Measurements from ENCODE around the gene PHC1. TPM values are rescaled to one million over a fixed set of nuclear protein-coding genes. Genes with fewer than 3 reads are reported as not detected.
"Not testable (repeated sequence)": the region's sequence is repeated elsewhere in the genome, so short reads cannot be mapped to it uniquely, and the experiment has no call there.

The PHC1 gene
- polyA plus RNA-seq, 2 donors, result 12.0 to 24.4 TPM

GRCh38 chr12:8917751-8918150, 3.4 kb downstream of the PHC1 start:
- Histone ChIP-seq H3K36me3 (ENCODE audit: control insufficient read depth in 2 of 2, insufficient read depth in 2 of 2, low read length in 1 of 2) (peaks cover 4 to 8% of the 10 kb centered on the region in 2 donors), H3K9me3 (ENCODE audit: control insufficient read depth in 2 of 2, insufficient read depth in 1 of 2, low read depth in 1 of 2, low read length in 1 of 2) (no peaks in the 10 kb centered on the region), H3K4me3 (ENCODE audit: low read depth in 1 of 2, low read length in 2 of 2) (no peak overlapping the region), H3K4me1 (ENCODE audit: control insufficient read depth in 2 of 2, insufficient read depth in 2 of 2, low read length in 1 of 2) (peaks cover 0 to 3% of the 10 kb centered on the region in 2 donors), H3K27ac (ENCODE audit: low read depth in 2 of 2, low read length in 1 of 2) (no peak overlapping the region), H3K27me3 (ENCODE audit: control insufficient read depth in 1 of 2, insufficient read depth in 2 of 2, low read length in 2 of 2) (no peaks in the 10 kb centered on the region)
- WGBS, 2 donors, result 68 to 78% methylated on average over 1 of the region's 1 CpG

- H3K4me1 ChIP-seq (ENCODE audit: control insufficient read depth in 2 of 2, insufficient read depth in 2 of 2, low read length in 1 of 2); H3K36me3 ChIP-seq (ENCODE audit: control insufficient read depth in 2 of 2, insufficient read depth in 2 of 2, low read length in 1 of 2); H3K4me3 ChIP-seq (ENCODE audit: low read depth in 1 of 2, low read length in 2 of 2); H3K27ac ChIP-seq (ENCODE audit: low read depth in 2 of 2, low read length in 1 of 2); H3K27me3 ChIP-seq (ENCODE audit: control insufficient read depth in 1 of 2, insufficient read depth in 2 of 2, low read length in 2 of 2); H3K9me3 ChIP-seq (ENCODE audit: control insufficient read depth in 2 of 2, insufficient read depth in 1 of 2, low read depth in 1 of 2, low read length in 1 of 2): not testable (repeated sequence)
- 86 to 94% methylated on average over 4 of the region's 4 CpGs for WGBS, 2 donors
Measured at GRCh38 chr12:8919643-8920042, 5.3 kb downstream of the PHC1 start.

DNA sequence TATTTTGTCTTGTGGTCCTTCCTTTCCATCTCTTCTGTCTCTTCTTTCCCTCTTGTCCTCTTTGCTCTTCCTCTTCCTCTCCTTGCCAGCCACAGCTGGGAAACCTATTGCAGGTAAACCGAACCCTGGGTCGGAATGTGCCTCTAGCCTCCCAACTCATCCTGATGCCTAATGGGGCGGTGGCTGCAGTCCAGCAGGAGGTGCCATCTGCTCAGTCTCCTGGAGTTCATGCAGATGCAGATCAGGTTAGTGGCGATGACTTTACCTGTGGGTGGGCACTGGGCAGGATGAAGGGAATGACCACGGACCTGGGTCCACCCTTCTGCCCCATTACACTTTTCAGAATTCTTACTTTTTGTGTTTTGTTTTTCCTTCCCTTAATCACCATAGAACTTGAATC, 8.2 kb downstream of the PHC1 start:
- Histone ChIP-seq H3K9me3 (ENCODE audit: control insufficient read depth in 2 of 2, insufficient read depth in 1 of 2, low read depth in 1 of 2, low read length in 1 of 2) (no peaks in the 10 kb centered on the region), H3K4me3 (ENCODE audit: low read depth in 1 of 2, low read length in 2 of 2) (no peak overlapping the region), H3K36me3 (ENCODE audit: control insufficient read depth in 2 of 2, insufficient read depth in 2 of 2, low read length in 1 of 2) (peaks cover 4 to 8% of the 10 kb centered on the region in 2 donors), H3K27me3 (ENCODE audit: control insufficient read depth in 1 of 2, insufficient read depth in 2 of 2, low read length in 2 of 2) (no peaks in the 10 kb centered on the region), H3K27ac (ENCODE audit: low read depth in 2 of 2, low read length in 1 of 2) (no peak overlapping the region), H3K4me1 (ENCODE audit: control insufficient read depth in 2 of 2, insufficient read depth in 2 of 2, low read length in 1 of 2) (no peaks in the 10 kb centered on the region)
- 96% methylated on average over 5 of the region's 5 CpGs for WGBS, 2 donors

GRCh38 chr12:8930655-8931323, 16.5 kb downstream of the PHC1 start:
- not testable (repeated sequence) for H3K27ac ChIP-seq (ENCODE audit: low read depth in 2 of 2, low read length in 1 of 2); H3K4me1 ChIP-seq (ENCODE audit: control insufficient read depth in 2 of 2, insufficient read depth in 2 of 2, low read length in 1 of 2); H3K4me3 ChIP-seq (ENCODE audit: low read depth in 1 of 2, low read length in 2 of 2); H3K27me3 ChIP-seq (ENCODE audit: control insufficient read depth in 1 of 2, insufficient read depth in 2 of 2, low read length in 2 of 2); H3K9me3 ChIP-seq (ENCODE audit: control insufficient read depth in 2 of 2, insufficient read depth in 1 of 2, low read depth in 1 of 2, low read length in 1 of 2); H3K36me3 ChIP-seq (ENCODE audit: control insufficient read depth in 2 of 2, insufficient read depth in 2 of 2, low read length in 1 of 2)
- WGBS, 2 donors, result 77 to 88% methylated on average over 4 of the region's 4 CpGs

GRCh38 chr12:8932464-8932863, 18.2 kb downstream of the PHC1 start:
- H3K27me3 ChIP-seq (ENCODE audit: control insufficient read depth in 1 of 2, insufficient read depth in 2 of 2, low read length in 2 of 2); H3K36me3 ChIP-seq (ENCODE audit: control insufficient read depth in 2 of 2, insufficient read depth in 2 of 2, low read length in 1 of 2); H3K27ac ChIP-seq (ENCODE audit: low read depth in 2 of 2, low read length in 1 of 2); H3K4me3 ChIP-seq (ENCODE audit: low read depth in 1 of 2, low read length in 2 of 2); H3K4me1 ChIP-seq (ENCODE audit: control insufficient read depth in 2 of 2, insufficient read depth in 2 of 2, low read length in 1 of 2); H3K9me3 ChIP-seq (ENCODE audit: control insufficient read depth in 2 of 2, insufficient read depth in 1 of 2, low read depth in 1 of 2, low read length in 1 of 2): not testable (repeated sequence)
- 88 to 93% methylated on average over 2 to 3 of the region's 3 CpGs for WGBS, 2 donors

DNA sequence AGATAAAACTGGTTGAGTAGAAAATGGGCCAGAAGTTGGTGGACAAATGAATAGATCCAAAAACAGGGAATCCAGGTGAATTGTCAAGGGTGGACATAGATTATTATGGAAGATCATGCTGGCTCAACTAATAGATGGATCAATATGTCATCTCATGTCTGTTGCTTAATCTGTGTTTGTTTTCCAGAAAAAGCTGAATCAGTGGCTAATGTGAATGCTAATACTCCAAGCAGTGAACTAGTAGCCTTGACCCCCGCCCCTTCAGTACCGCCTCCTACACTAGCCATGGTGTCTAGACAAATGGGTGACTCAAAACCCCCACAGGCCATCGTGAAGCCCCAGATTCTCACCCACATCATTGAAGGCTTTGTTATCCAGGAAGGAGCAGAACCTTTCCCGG, 19.8 kb downstream of the PHC1 start:
- peaks cover 9 to 14% of the 10 kb centered on the region in 2 donors for H3K36me3 ChIP-seq (ENCODE audit: control insufficient read depth in 2 of 2, insufficient read depth in 2 of 2, low read length in 1 of 2)
- not testable (repeated sequence) for H3K4me1 ChIP-seq (ENCODE audit: control insufficient read depth in 2 of 2, insufficient read depth in 2 of 2, low read length in 1 of 2); H3K27ac ChIP-seq (ENCODE audit: low read depth in 2 of 2, low read length in 1 of 2); H3K4me3 ChIP-seq (ENCODE audit: low read depth in 1 of 2, low read length in 2 of 2); H3K9me3 ChIP-seq (ENCODE audit: control insufficient read depth in 2 of 2, insufficient read depth in 1 of 2, low read depth in 1 of 2, low read length in 1 of 2); H3K27me3 ChIP-seq (ENCODE audit: control insufficient read depth in 1 of 2, insufficient read depth in 2 of 2, low read length in 2 of 2)
- WGBS, 2 donors, result 90 to 95% methylated on average over 4 of the region's 4 CpGs

DNA sequence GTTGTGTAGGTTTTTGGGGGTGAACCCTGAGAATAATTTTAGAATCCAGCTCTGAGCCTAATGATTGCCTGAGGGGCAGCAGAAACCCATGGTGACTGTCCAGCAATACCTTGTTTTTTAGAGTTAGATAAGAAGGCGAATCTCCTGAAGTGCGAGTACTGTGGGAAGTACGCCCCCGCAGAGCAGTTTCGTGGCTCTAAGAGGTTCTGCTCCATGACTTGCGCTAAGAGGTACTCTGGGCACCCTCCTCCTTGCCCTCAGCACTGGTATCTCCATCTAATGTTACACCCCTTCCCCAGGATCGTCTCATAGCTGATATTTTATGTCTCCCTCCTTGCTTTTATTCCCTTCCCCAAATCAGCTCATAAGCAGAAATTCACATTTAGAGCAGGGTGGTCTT, 22.4 kb downstream of the PHC1 start:
- 95% methylated on average over 7 of the region's 7 CpGs for WGBS, 2 donors
- no peaks in the 10 kb centered on the region for H3K27me3 ChIP-seq (ENCODE audit: control insufficient read depth in 1 of 2, insufficient read depth in 2 of 2, low read length in 2 of 2)
- H3K4me1 ChIP-seq (ENCODE audit: control insufficient read depth in 2 of 2, insufficient read depth in 2 of 2, low read length in 1 of 2), result no peaks in the 10 kb centered on the region
- peaks cover 9 to 14% of the 10 kb centered on the region in 2 donors for H3K36me3 ChIP-seq (ENCODE audit: control insufficient read depth in 2 of 2, insufficient read depth in 2 of 2, low read length in 1 of 2)
- H3K4me3 ChIP-seq (ENCODE audit: low read depth in 1 of 2, low read length in 2 of 2), result no peak overlapping the region
- H3K27ac ChIP-seq (ENCODE audit: low read depth in 2 of 2, low read length in 1 of 2), result no peak overlapping the region
- no peaks in the 10 kb centered on the region for H3K9me3 ChIP-seq (ENCODE audit: control insufficient read depth in 2 of 2, insufficient read depth in 1 of 2, low read depth in 1 of 2, low read length in 1 of 2)

GRCh38 chr12:8937842-8938442, 23.6 kb downstream of the PHC1 start:
- not testable (repeated sequence) for H3K4me3 ChIP-seq (ENCODE audit: low read depth in 1 of 2, low read length in 2 of 2); H3K4me1 ChIP-seq (ENCODE audit: control insufficient read depth in 2 of 2, insufficient read depth in 2 of 2, low read length in 1 of 2); H3K27me3 ChIP-seq (ENCODE audit: control insufficient read depth in 1 of 2, insufficient read depth in 2 of 2, low read length in 2 of 2); H3K9me3 ChIP-seq (ENCODE audit: control insufficient read depth in 2 of 2, insufficient read depth in 1 of 2, low read depth in 1 of 2, low read length in 1 of 2); H3K27ac ChIP-seq (ENCODE audit: low read depth in 2 of 2, low read length in 1 of 2)
- 79 to 88% methylated on average over 2 to 3 of the region's 5 CpGs for WGBS, 2 donors
- peaks cover 12 to 15% of the 10 kb centered on the region in 2 donors for H3K36me3 ChIP-seq (ENCODE audit: control insufficient read depth in 2 of 2, insufficient read depth in 2 of 2, low read length in 1 of 2)

DNA sequence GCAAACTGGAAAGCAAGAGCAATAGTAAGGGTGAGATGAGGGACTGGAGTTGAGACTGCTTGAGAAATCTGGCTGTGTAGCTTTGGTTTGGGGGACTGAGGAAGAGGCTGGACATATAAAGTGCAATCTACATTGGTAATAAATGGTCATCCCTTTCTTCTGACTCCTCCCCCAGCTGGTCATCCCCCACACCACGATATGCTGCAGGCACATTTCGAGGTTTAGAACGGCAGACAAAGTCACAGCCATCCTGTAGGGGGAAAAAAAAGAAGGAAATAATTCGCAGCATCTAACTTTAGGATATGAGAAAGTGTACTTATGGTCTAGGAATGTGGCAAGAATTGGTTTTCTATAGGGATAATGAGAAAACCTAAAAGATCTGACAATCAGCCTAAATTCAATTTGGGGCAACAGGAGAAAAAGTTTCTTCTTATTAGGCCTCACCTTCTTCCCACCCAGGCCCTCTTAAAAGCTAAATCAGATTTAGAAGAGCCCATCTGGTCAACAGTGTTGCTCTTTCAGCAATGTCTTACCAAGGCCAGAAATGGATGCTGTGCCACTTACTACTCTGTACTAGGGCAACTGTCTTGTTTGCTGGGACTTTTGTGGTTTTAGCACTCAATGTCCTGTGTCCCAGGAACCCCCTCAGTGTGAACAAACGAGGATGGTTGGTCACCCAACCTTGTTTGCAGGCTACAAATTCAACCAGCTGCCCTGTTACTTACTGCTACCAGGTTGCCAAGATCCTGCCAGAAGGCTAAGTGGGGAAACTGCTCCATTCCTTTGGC, 27.6 kb downstream of the PHC1 start:
- H3K36me3 ChIP-seq (ENCODE audit: control insufficient read depth in 2 of 2, insufficient read depth in 2 of 2, low read length in 1 of 2), result peaks cover 22 to 25% of the 10 kb centered on the region in 2 donors
- no peaks in the 10 kb centered on the region for H3K9me3 ChIP-seq (ENCODE audit: control insufficient read depth in 2 of 2, insufficient read depth in 1 of 2, low read depth in 1 of 2, low read length in 1 of 2)
- no peak overlapping the region for H3K4me3 ChIP-seq (ENCODE audit: low read depth in 1 of 2, low read length in 2 of 2)
- 75 to 80% methylated on average over 5 of the region's 5 CpGs for WGBS, 2 donors
- H3K27me3 ChIP-seq (ENCODE audit: control insufficient read depth in 1 of 2, insufficient read depth in 2 of 2, low read length in 2 of 2), result no peaks in the 10 kb centered on the region
- H3K4me1 ChIP-seq (ENCODE audit: control insufficient read depth in 2 of 2, insufficient read depth in 2 of 2, low read length in 1 of 2), result no peaks in the 10 kb centered on the region
- H3K27ac ChIP-seq (ENCODE audit: low read depth in 2 of 2, low read length in 1 of 2), result no peak overlapping the region

All from esophagus (tissue), 2 donors.